ENCODE results near the gene PGP.

The PGP gene

DNA sequence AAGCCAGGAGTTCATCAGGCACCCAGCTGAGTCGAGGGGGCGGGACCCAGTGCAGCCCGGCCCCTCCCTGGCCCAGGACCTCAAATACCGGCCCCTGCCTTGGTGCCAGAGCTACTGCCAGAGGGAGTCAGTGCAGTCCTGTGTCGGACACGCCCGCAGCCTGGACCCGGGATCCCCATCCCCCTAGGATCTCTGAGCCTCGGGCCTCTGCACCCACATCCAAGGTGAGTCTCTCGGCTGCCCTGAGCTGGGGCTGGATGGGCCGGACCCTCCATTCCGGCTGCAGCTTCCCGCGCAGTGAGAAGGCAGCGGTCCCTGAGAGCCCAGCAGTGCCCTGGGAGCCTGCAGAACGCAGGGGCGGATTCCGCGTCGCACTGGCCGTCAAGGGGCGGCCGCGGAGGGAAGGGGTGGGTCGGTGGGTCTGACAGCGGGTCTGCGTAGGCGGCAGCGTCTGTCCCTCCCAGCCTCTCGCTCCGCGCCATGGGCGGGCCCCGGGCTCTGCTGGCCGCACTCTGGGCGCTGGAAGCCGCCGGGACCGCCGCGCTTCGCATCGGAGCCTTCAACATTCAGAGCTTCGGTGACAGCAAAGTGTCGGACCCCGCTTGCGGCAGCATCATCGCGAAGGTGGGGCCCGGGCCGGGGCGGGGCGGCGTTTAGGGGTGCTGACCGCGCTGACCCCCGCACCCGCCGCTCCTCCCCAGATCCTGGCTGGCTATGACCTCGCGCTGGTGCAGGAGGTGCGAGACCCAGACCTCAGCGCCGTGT, 21.9 kb upstream of the PGP start, which contains the start of gene DNASE1L2:
TSS of gene DNASE1L2 (plus strand) at position 108 of the 765 bp plus-strand sequence. CDS start at position 481, 373 bp downstream.
- DNase-seq, result peak; percentile 37

DNA sequence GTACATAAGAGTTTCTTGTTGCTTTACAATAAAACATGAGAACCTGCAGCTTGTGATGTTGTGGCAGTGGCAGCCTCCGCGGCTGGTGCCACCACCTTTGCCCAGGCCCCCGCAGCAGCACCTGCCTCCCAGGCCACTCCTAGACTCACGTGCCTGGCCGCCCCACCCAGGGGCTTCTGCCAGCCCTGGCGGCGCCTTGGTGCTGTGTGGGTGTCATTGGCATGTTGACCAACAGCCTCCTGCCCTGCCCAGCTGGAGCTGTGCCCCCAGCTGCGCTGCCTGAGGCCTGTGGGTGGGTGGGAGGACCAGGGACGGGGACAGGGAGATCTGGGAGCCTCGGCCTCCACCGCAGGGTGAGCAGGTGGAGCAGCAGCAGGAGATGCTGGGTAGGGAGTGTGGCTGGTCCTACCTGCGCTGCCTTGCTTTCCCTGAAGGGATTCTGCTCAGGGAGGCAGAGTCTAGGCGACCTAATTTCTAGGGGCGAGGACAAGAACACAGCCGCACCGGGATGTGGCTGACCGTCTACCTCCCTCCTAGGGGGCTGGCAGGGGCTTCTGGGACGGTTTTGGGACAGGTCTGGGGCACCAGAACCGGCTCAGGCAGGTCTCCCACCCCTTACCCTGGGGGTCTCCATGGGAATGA, 21.2 kb upstream of the PGP start:
- DNase-seq, result no peak

DNA sequence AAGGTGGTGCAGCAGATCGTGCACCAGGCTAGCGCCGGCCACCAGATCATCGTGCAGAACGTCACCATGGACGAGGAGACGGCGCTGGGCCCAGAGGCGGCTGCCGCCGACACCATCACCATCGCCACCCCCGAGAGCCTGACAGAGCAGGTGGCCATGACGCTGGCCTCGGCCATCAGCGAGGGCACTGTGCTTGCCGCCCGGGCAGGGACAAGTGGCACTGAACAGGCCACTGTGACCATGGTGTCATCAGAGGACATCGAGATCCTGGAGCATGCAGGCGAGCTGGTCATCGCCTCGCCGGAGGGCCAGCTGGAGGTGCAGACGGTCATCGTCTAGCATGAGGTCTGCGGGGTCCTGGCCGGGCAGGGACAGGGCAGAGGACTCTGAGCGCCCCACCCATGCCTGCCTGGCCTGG, 20.6 kb upstream of the PGP start:
- no peak for DNase-seq

DNA sequence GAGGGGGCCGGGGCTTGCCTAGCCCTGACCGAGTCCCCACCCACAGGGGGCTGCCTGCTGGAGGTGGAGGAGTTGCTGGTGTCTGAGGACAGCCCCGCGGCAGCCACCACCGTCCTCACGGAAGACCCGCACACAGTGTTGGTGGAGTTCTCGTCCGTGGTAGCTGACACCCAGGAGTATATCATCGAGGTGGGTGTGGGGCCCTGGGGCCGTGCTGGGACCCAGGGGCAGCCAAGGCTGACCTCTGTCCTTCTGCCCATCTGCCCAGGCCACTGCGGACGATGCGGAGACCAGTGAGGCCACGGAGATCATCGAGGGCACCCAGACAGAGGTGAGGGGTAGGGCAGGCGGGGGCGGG, 20.2 kb upstream of the PGP start:
- DNase-seq, result no peak

DNA sequence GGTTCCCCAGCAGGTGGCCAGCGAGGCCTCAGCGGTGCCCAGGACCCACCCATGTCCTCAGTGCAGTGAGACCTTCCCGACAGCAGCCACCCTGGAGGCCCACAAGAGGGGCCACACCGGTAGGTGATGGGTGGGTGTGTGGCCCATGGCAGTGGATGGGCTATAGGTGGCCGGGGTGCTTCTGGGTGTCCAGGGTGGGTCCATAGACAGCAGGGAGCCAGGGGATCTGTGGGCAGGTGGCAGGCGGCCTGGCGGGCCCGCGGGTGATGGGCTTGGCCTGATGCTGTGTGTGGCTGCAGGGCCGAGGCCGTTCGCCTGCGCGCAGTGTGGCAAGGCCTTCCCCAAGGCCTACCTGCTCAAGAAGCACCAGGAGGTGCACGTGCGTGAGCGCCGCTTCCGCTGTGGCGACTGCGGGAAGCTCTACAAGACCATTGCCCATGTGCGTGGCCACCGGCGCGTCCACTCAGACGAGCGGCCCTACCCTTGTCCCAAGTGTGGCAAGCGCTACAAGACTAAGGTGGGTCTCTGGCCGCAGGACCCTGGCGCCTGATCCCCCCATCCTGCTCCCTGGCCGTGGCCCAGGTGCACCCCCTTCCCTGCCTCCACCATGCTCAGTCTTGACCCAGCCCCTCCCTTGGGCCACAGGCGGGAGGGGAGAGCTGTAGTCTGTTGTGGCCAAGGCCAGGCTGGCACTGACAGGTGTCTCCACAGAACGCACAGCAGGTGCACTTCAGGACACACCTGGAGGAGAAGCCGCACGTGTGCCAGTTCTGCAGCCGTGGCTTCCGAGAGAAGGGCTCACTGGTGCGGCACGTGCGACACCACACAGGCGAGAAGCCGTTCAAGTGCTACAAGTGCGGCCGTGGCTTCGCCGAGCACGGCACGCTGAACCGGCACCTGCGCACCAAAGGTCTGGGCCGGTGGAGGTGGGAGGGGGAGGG, 19.5 kb upstream of the PGP start:
- no peak for DNase-seq

DNA sequence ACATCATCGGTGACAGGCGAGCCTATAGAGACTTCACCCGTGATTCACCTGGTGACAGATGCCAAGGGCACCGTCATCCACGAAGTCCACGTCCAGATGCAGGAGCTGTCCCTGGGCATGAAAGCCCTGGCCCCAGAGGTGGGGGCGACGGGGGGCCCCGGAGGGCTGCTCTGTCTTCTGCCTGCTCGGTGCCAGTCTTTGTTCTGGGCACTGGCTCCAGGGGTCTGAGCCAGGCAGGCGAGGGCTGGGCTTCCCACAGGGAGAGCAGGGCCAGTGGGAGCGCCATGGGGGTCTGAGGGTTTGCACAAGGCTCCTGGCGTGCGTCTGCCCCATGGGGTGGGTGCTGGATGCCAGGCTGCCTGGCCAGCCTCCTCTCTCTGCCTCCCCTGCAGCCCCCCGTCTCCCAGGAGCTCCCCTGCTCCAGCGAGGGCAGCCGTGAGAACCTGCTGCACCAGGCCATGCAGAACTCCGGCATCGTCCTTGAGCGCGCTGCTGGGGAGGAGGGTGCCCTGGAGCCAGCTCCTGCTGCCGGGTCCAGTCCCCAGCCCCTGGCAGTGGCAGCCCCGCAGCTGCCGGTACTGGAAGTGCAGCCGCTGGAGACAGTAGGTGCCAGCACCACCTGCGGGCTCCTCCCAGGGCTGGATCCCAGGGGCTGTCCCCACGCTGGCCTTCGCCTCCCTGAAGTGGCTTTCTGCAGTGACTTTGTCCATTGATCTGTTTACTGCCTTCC, 18.6 kb upstream of the PGP start:
- DNase-seq, result no peak

DNA sequence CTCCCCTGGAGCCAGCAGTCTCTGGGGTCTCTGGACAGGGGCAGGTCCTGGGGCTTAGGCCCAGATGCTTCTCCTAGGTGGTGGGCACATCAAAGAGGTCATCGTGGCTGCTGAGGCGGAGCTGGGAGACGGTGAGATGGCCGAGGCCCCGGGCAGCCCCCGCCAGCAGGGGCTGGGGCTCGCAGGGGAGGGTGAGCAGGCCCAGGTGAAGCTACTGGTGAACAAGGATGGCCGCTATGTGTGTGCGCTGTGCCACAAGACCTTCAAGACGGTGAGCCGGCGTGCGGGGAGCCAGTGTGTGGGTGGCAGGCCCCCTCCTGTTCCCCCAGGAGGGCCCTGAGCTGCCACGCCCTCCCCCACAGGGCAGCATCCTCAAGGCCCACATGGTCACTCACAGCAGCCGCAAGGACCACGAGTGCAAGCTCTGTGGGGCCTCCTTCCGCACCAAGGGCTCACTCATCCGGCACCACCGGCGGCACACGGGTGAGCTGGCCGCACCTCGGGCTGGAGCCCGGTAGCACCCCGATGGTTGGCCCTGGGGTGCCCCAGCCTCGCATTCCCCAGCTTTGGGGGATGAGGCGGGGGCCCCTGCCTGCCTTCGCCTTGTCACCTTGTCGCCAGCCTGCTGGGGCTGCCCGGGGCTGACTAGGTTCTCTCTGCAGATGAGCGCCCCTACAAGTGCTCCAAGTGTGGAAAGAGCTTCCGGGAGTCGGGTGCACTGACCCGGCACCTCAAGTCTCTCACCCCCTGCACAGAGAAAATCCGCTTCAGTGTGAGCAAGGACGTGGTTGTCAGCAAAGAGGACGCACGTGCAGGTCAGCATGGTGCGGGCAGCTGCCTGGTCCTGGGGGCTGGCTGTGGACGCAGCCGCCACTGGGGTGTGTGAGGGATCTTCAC, 17.7 kb upstream of the PGP start:
- DNase-seq, result no peak

DNA sequence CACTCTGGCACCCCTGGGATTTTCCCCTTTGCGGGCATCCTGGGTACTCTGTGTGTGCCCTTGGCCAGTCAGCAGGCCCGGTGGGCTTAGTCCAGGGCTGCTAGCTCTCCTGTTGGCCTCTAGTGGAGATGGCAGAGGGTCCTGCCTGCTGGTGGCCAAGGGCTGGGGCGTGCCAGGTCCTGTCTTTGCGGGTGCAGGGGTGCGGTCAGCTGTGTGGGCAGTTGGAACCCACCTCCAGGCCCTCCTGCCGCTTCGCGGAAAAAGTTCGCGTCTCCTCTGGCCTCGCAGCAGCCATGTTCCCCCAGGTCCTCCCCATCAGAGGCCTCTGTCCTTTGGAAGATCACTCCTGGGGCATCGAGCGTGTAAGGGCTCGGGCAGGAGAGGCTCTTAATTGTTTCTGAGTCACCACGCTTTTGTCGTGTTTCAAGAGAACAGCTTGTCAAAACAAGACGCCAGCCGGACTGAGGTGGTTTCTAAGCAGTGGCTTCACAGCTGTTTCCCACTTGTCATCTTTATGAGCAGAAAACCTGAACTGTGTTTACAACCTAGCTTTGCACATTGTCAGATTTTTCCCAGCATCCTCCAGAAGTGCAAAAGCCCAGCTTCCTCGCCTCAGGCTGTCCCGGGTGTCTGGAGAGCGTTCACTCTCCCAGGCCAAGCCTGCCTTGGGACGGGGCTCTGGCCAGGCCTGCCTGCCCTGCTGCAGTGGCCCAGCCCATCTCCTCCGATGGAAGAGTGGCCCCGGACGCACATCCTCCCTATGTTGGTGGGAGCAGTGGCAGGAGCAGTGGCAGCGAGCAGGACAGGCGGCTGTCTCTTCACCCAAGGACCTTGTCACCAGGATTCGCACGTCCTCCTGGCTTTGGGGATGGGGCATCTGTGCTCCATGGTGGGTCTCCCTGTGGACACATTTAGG, 16.6 kb upstream of the PGP start:
- no peak for DNase-seq

DNA sequence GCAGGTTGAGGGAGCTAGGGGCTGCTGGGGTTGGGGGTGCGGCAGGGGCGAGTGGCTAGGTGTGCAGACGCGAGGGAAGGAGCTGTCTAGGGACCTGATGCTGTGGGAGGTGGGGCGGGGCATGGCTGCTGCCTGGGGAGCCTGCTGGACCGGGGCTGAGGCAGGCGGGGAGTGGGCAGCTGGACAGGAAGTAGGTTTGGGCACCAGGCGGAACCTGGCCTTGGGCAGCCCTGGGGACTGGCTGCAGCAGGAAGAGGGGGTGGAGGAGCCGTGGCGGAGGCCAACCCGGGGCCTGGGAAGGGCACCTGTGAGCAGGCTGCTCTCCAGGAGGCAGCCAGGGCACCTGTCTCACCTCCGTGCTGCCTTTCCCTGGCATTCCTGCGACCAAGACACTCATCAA, 15.7 kb upstream of the PGP start:
- DNase-seq, result no peak

DNA sequence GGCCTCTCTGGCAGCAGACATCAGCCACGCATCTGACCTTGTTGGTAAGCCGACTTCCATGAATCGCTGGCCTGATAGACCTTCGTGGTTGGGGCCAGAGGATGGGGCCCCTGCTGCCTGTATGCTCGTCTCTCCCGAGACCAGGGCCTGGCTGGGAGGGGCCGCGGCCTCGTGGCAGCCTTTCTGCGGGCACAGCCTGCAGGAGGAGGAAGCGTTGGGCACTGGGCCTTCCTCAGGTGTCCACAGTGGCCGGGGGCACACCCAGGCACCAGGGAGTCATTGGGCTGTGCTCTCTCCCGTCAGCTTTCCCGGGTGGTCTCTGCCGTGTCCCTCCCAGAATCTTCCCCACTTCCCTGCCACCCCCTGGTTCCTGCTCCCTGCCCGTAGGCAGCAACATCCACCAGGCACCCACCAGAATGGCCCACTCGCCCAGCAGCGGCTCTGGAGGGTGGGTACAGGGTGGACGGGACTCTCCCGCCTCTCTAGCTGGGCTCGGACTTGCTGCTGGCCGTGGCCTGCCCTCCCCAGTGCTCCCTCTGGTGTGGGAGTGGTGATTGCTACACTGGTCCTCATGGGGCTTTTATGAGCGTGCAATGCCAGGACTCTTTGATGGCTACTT, 15.1 kb upstream of the PGP start:
- DNase-seq, result no peak

DNA sequence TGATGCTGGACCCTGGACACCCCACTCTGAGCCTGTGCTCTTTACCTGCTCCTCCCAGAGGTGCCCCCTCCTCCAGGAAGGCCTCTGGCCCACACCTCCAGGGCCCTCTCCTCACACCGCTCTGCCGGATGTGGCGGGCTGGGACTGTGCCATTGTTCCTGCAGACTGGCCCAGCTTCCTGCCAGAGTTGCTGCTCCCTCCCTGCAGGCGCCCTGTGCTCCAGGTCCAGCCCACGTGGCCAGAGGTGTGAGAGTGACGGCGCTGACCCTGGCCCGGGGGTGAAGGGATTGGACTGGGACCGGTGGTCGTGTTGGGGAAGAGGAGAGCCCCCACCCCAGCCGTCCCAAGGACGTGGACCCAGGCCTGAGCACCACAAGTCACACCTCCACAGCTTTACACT, 14.5 kb upstream of the PGP start:
- DNase-seq, result no peak

DNA sequence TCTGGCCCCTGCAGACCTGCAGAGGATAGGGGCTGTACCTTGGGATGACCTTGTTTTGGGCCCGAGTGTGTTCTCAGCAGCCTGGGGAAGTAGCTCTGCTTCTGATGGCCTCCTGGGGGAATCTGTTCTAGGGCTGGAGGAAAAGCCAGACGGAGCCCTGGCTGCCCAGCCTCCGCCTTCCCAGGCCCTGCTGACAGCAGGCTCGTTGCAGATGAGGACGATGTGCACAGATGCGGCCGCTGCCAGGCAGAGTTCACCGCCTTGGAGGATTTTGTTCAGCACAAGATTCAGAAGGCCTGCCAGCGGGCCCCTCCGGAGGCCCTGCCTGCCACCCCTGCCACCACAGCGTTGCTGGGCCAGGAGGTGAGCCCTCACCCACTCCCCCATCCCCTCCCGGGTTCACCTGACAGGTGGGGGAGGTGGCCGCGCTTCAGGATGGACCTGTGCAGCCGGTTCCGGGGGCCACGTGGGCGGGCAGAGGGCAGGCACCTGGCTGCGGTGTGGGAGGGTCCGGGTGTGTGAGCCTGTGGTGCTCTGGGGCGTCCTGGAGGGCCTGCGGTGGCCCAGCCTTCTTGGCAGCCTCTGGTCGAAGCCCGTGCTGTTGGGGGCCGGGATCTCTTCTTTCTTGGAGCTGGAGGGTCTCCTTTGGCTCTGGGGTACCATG, 13.7 kb upstream of the PGP start:
- no peak for DNase-seq

DNA sequence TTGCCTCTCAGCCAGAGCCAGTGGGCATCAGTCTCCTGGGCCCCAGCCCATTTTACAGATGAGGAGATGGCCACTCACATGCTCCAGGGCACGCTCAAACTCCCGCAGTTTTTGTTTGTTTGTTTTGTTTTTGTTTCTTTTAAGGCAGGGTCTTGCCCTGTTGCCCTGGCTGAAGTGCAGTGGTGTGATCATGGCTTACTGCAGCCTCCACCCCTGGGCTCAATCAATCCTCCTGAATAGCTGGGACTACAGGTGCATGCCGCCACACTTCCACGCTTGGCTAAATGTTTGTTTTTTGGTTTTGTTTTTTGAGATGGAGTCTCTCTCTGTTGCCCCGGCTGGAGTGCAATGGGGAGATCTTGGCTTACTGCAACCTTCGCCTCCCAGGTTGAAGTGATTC, 12.3 kb upstream of the PGP start:
- DNase-seq, result no peak

DNA sequence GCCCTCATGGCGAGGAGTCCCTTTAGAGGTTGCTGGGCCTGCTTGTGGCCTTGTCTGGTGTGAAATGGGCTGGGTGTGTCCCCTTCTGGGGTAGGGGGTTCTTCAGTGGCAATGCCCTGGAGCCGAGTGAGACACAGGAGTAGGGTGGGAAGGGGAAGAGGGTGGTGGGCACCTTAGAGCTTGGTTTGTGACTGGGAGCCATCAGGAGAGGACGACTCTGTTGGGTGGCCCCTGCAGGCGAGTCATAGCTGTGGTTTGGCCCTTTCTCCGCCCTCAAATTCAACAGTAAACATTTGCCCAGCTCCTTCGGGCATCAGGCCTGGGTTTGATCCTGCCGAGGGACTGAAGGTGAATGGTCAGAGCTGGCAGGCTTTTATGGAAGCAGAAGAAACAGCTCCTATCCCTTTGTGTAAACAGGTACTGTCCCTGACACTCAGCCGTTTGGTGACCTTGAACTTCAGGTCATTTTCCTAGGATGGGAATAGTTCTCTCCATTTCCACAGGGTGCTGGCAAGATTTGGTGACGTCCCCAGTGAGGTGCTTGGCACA, 11.7 kb upstream of the PGP start:
- DNase-seq, result no peak

DNA sequence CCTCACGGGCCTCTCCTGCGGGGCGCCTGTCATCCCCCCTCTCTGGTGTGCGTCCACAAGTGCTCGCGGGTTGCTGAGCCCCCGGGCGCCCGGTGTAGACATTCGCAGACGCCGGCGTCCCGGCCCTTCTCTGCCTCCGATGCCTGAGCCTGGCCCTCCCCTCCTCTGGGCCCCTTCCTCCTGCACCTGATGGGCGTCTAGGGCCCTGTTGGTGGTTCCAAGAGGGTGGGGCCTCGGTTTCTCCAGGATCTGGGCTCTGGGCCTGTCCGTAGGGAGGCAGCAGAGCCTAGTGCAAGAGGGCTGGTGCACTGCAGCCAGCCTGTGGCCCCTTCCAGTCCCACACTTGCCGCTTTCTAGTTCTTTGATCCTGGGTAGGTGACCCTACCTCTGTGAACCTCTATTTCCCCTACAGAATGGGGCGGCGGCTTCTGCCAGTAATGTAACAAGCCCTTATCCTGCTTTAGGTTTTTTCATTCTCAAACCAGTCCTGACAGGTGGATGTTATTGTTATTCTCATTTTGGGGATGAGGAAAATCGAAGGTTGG, 9.4 kb upstream of the PGP start:
- peak; percentile 53 for DNase-seq

DNA sequence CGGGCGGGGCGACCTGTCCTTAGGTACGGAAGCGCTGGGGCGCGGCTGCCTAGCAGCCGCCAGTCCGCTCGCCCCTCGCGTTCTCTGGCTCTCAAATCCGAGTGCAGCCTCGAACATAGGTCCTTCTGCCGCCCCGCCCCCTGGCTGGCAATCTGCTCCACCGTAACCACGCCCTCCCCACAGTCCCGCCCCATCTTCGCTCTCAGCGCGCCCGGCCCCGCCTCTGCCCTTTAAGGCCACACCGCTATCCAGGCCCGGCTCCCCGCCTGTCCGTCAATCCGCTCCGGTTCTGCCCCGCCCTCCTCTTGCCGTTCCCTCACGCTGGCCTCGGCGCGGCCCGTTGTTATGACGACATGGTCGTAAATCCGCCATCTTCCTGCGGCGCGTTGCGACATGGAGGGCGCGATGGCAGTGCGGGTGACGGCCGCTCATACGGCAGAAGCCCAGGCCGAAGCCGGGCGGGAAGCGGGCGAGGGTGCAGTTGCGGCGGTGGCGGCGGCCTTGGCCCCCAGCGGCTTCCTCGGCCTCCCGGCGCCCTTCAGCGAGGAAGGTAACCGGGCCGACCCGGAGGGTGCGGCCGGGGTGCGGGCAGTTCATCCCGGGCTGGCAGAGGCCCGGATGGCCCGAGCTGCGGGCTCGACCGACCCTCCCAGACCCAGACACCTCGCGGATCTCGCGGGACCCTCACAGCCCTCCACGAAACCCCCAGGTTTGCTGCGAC, 8.7 kb upstream of the PGP start, which contains the start of gene E4F1:
TSS of gene E4F1 (plus strand) at position 371 of the 721 bp plus-strand sequence. CDS start at position 394, 23 bp downstream.
- DNase-seq, result peak; percentile 100

DNA sequence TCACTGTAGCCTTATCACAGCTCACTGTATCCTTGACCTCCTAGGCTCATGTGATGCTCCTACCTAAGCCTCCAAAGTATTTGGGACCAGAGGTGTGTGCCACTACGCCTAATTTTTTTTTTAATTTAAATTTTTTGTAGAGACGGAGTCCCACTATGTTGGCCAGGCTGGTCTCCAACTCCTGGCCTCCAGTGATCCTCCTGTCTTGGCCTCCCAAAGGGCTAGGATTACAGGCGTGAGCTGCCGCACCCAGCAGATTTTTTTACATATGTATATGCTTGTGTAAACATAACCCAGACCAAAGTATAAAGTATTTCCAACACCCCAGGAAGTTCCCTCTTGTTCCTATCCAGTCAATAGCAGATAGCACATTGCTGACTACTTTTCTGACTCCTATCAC, 1.7 kb upstream of the PGP start:
- DNase-seq, result no peak
